ENCODE measurements around the gene CTSW.

- no peak for TF ChIP-seq CTCF (optimal IDR thresholded peaks at IDR 0.05 in 1 of 3, IDR thresholded peaks at IDR 0.05 in 1 of 3, conservative IDR thresholded peaks at IDR 0.05 in 1 of 3; ENCODE audit: extremely low read depth in 1 of 3, insufficient read depth in 2 of 3, low read length in 3 of 3)
- no peak for TF ChIP-seq EZH2 (IDR thresholded peaks at IDR 0.05; ENCODE audit: low read length)
Measured at GRCh38 chr11:65900125-65900898, 20.7 kb downstream of the CTSW start, which contains the start of gene FOSL1.
